PC-3 (cell line): ENCODE measurements around the gene CAND2. TPM values are rescaled to one million over a fixed set of nuclear protein-coding genes. Genes with fewer than 3 reads are reported as not detected.

Source experiments
- ATAC-seq: fragments of 200-7000 bp; cut with Tn5 transposase; 2 replicates; pipeline ENCODE4 v1.9.1; 2020; ENCODE audit warnings: mild to moderate bottlenecking, moderate library complexity
- BruUV-seq: library from RNA; stranded (reverse); fragments of 400-500 nt; replicated peaks from 2 replicates; lab custom pipeline; 2021; lab: Mats Ljungman, UMichigan
- CTCF ChIA-PET: fragments of 300-600 bp; sonication (Branson Sonifier 250); formaldehyde crosslinking; loops from one replicate; lab custom pipeline; 2022; ENCODE audit warnings: antibody characterized with exemption; lab: Charles Lee
- POLR2A ChIA-PET: fragments of 300-600 bp; sonication (Branson Sonifier 250); formaldehyde crosslinking; loops from one replicate; lab custom pipeline; 2022; ENCODE audit warnings: antibody characterized with exemption; ENCODE audit not compliant: unreplicated experiment; lab: Charles Lee
- DNase-seq: peaks from one replicate; pipeline ENCODE4 v3.0.0-alpha.2; 2015
- H2AFZ ChIP-seq: fragments of 300-600 bp; sonication (generic); 2 replicates; pipeline ENCODE4 v1.6.0; 2016; ENCODE audit warnings: antibody characterized with exemption, low read length
- H3F3A ChIP-seq: fragments of 300-600 bp; sonication (generic); one replicate; pipeline ENCODE4 v1.6.0; 2017; ENCODE audit warnings: antibody characterized with exemption, low read length, control low read depth, mild to moderate bottlenecking; ENCODE audit not compliant: unreplicated experiment
- H3K27ac ChIP-seq: fragments of 300-600 bp; sonication (generic); 2 replicates; pipeline ENCODE4 v1.5.1; 2016; ENCODE audit warnings: mild to moderate bottlenecking, low read length
- H3K27me3 ChIP-seq: fragments of 300-600 bp; sonication (generic); 2 replicates; pipeline ENCODE4 v1.6.1; 2016; ENCODE audit warnings: low read length, mixed read lengths
- H3K36me3 ChIP-seq: fragments of 300-600 bp; sonication (generic); 2 replicates; pipeline ENCODE4 v1.6.1; 2016; ENCODE audit warnings: low read depth, mixed run types, low read length, mixed read lengths
- H3K4me1 ChIP-seq: fragments of 300-600 bp; sonication (generic); 2 replicates; pipeline ENCODE4 v1.5.1; 2016; ENCODE audit warnings: low read length; ENCODE audit not compliant: insufficient read depth
- H3K4me2 ChIP-seq: fragments of 300-600 bp; sonication (generic); 2 replicates; pipeline ENCODE4 v1.6.0; 2016; ENCODE audit warnings: low read length
- H3K4me3 ChIP-seq: fragments of 300-600 bp; sonication (generic); 2 replicates; pipeline ENCODE4 v1.5.1; 2016; ENCODE audit warnings: mild to moderate bottlenecking, low read length, mixed read lengths
- H3K79me2 ChIP-seq: fragments of 300-600 bp; sonication (generic); 2 replicates; pipeline ENCODE4 v1.6.1; 2017; ENCODE audit warnings: low read length, mixed read lengths
- H3K9ac ChIP-seq: fragments of 300-600 bp; sonication (generic); 2 replicates; pipeline ENCODE4 v1.6.0; 2016; ENCODE audit warnings: mild to moderate bottlenecking, low read length
- H3K9me2 ChIP-seq: fragments of 300-600 bp; sonication (generic); replicated peaks from 2 replicates; pipeline ENCODE4 v1.6.1; 2016; ENCODE audit warnings: mixed run types, low read length, mixed read lengths
- H3K9me3 ChIP-seq: fragments of 300-600 bp; sonication (generic); 2 replicates; pipeline ENCODE4 v1.6.1; 2016; ENCODE audit warnings: low read length, mixed read lengths
- H4K20me1 ChIP-seq: fragments of 300-600 bp; sonication (generic); 2 replicates; pipeline ENCODE4 v1.6.1; 2016; ENCODE audit warnings: low read length, mixed read lengths
- CTCF ChIP-seq: fragments of 300-600 bp; sonication (generic); conservative IDR thresholded peaks from 2 replicates; pipeline ENCODE4 v1.5.1; 2017; ENCODE audit warnings: antibody characterized with exemption, low read depth, mild to moderate bottlenecking, low read length
- EZH2 ChIP-seq: fragments of 300-600 bp; sonication (generic); IDR thresholded peaks from one replicate; pipeline ENCODE4 v1.6.1; 2017; ENCODE audit warnings: antibody characterized with exemption, mild to moderate bottlenecking, low read length; ENCODE audit not compliant: unreplicated experiment
- EZH2phosphoT487 ChIP-seq: fragments of 300-600 bp; sonication (generic); IDR thresholded peaks from 2 replicates; pipeline ENCODE4 v1.6.1; 2018; ENCODE audit warnings: mild to moderate bottlenecking, antibody characterized with exemption, low read length, borderline replicate concordance
- intact Hi-C: fragments of 100-400 bp; cut with micrococcal nuclease; formaldehyde crosslinking; loops from 2 replicates; pipeline ENCODE4 v1.9.0; 2023
- total RNA-seq: library from RNA; depleted of rRNA; stranded (reverse); fragments of >200 nt; gene quantifications from 2 replicates; pipeline ENCODE4 v1.2.3, GENCODE V29; 2014

CAND2 gene
- total RNA-seq, 1 experiment from 2014 or later, result 4.8 TPM

DNA sequence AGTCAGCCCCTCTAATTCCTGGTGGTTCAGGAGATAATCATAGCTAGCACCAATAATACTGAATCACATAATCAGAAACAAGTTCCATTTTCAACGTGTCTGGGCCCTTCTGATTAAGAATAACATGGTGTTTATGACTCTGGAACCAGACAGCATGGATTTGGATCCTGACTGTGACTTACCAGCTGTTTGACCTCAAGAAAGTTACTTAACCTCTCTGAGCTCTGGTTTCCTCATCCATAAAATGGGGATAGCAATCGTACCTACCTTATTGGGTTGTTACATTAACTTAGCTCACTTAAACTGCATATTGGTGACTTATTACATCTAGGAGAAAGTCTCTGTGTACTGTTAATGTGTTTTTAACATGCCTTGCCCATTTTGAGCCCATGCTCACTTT, 26.7 kb upstream of the CAND2 start:
- Histone ChIP-seq H3K9me2 (no peaks in the 10 kb centered on the region), H3K9ac (no peak overlapping the region), H3K27ac (no peak overlapping the region), H3F3A (no peaks in the 10 kb centered on the region), H3K4me1 (no peaks in the 10 kb centered on the region), H3K79me2 (no peaks in the 10 kb centered on the region), H4K20me1 (no peaks in the 10 kb centered on the region), H3K9me3 (no peaks in the 10 kb centered on the region), H2AFZ (no peak overlapping the region), H3K4me3 (no peak overlapping the region), H3K4me2 (no peak overlapping the region), H3K36me3 (no peaks in the 10 kb centered on the region), H3K27me3 (no peaks in the 10 kb centered on the region)
- intact Hi-C loops, result no loop called here
- TF ChIP-seq EZH2, result no peak
- TF ChIP-seq EZH2phosphoT487, result no peak
- no peak for TF ChIP-seq CTCF
- ChIA-PET POLR2A (no interaction called here), CTCF (interaction anchor here (1.0 kb wide), 1 partner anchor 64 kb away, joined by 5 read pairs; no protein-coding TSS in a partner anchor)
- no peak for DNase-seq
- BruUV-seq, result no TSS peak
- no peak for ATAC-seq

GRCh38 chr3:12771236-12771635, 25.2 kb upstream of the CAND2 start:
- DNase-seq, result no peak
- H3K36me3 ChIP-seq, result no peaks in the 10 kb centered on the region
- H3K79me2 ChIP-seq, result no peaks in the 10 kb centered on the region
- H3K4me3 ChIP-seq, result no peak overlapping the region
- no peak overlapping the region for H3K4me2 ChIP-seq
- H3K9me3 ChIP-seq, result no peaks in the 10 kb centered on the region
- BruUV-seq, result no TSS peak
- POLR2A ChIA-PET, result no interaction called here
- no peaks in the 10 kb centered on the region for H4K20me1 ChIP-seq
- no peaks in the 10 kb centered on the region for H3K27me3 ChIP-seq
- no peaks in the 10 kb centered on the region for H3K9me2 ChIP-seq
- H2AFZ ChIP-seq, result no peak overlapping the region
- CTCF ChIA-PET, result no interaction called here
- ATAC-seq, result no peak
- TF ChIP-seq EZH2, result no peak
- TF ChIP-seq CTCF, result no peak
- TF ChIP-seq EZH2phosphoT487, result no peak
- H3K27ac ChIP-seq, result no peak overlapping the region
- H3K4me1 ChIP-seq, result no peaks in the 10 kb centered on the region
- no peaks in the 10 kb centered on the region for H3F3A ChIP-seq
- H3K9ac ChIP-seq, result no peak overlapping the region
- intact Hi-C loops, result no loop called here

DNA sequence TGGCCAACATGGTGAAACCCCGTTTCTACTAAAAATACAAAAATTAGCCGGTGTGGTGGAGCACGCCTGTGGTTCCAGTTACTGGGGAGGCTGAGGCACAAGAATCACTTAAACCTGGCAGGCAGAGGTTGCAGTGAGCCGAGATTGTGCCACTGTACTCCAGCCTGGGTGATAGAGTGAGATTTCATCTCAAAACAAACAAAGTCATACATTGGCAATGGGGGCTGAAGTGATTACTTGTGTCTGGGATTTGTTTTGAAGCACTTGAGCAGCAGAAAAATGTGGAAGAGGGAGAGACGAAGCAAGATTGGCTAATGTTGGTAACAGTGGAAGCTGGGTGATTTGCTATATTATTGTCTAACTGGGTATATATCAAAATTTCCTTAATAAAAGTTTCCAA, 24.0 kb upstream of the CAND2 start:
- Histone ChIP-seq H3K9ac (no peak overlapping the region), H3K9me2 (no peaks in the 10 kb centered on the region), H3K4me1 (no peaks in the 10 kb centered on the region), H4K20me1 (no peaks in the 10 kb centered on the region), H3K27ac (no peak overlapping the region), H3K79me2 (no peaks in the 10 kb centered on the region), H3F3A (no peaks in the 10 kb centered on the region), H3K36me3 (no peaks in the 10 kb centered on the region), H3K9me3 (no peaks in the 10 kb centered on the region), H3K4me2 (no peak overlapping the region), H3K4me3 (no peak overlapping the region), H2AFZ (no peak overlapping the region), H3K27me3 (no peaks in the 10 kb centered on the region)
- no peak for DNase-seq
- ChIA-PET CTCF (no interaction called here), POLR2A (no interaction called here)
- no TSS peak for BruUV-seq
- intact Hi-C loops, result no loop called here
- no peak for ATAC-seq
- TF ChIP-seq EZH2 (no peak), CTCF (no peak), EZH2phosphoT487 (no peak)
